Ovary (tissue), 10 donors: ENCODE data around the gene GMPS. TPM values are rescaled to one million over a fixed set of nuclear protein-coding genes. Genes with fewer than 3 reads are reported as not detected.
"Not testable (repeated sequence)": the region's sequence is repeated elsewhere in the genome, so short reads cannot be mapped to it uniquely, and the experiment has no call there.

Experiments
- DNase-seq, 5 donors: peaks; one replicate each; pipeline ENCODE4 v3.0.0-alpha.2; 2019 to 2020
- H3K27ac ChIP-seq, 2 donors: fragments of 200-600 bp; one replicate each; pipeline versions ENCODE4 v1.5.1 to v1.8.0; 2019 to 2022
- H3K27me3 ChIP-seq: fragments of 200-600 bp; one replicate; pipeline ENCODE4 v1.8.0; 2022
- H3K36me3 ChIP-seq: fragments of 200-600 bp; sonication (generic); one replicate; pipeline ENCODE4 v1.5.1; 2019
- H3K4me1 ChIP-seq: one replicate; pipeline ENCODE4 v1.8.1; 2013; ENCODE audit warnings: mild to moderate bottlenecking, moderate library complexity; ENCODE audit not compliant: insufficient read depth
- H3K4me3 ChIP-seq: fragments of 200-600 bp; sonication (generic); one replicate; pipeline ENCODE4 v1.5.1; 2017
- H3K9me3 ChIP-seq, 2 donors: fragments of 200-600 bp in 1 of 2; sonication (generic) in 1 of 2; one replicate each; pipeline versions ENCODE4 v1.5.1 to v1.8.1; 2013 to 2019; ENCODE audit warnings: mild to moderate bottlenecking in 1 of 2, moderate library complexity in 1 of 2
- CTCF ChIP-seq, 3 donors: fragments of 450-650 bp in 2 of 3; fragments of 200-600 bp in 1 of 3; IDR thresholded peaks; one replicate each; pipeline versions ENCODE4 v1.5.1 to v1.8.0; 2016 to 2022; ENCODE audit warnings: antibody characterized with exemption in 3 of 3, mild to moderate bottlenecking in 1 of 3
- EP300 ChIP-seq: sonication (generic); formaldehyde crosslinking; IDR thresholded peaks from one replicate; pipeline ENCODE4 v1.6.1; 2017; ENCODE audit warnings: antibody characterized with exemption
- POLR2A ChIP-seq: fragments of 450-650 bp; IDR thresholded peaks from one replicate; pipeline ENCODE4 v1.6.1; 2017; ENCODE audit warnings: antibody characterized with exemption, mild to moderate bottlenecking, moderate library complexity
- WGBS, 3 donors: extraction: QIAGEN DNeasy Blood & Tissue Kit in 1 of 3; methylation state at CpG; one replicate each; pipeline versions ENCODE4 v1.1.5 to v1.1.7; 2013 to 2017; 5-methylcytosine and 5-hydroxymethylcytosine counted together
- intact Hi-C, 4 donors: fragments of 100-400 bp; cut with DNase I; formaldehyde crosslinking; loops; one replicate each; pipeline versions ENCODE4 v1.11.0 to v1.15.1; 2022 to 2023
- long read RNA-seq, 3 donors: library from polyadenylated mRNA in 2 of 3; unstranded in 2 of 3; transcript quantifications; one replicate each; pipeline ENCODE4 v2.0.0 and lab custom pipeline, GENCODE V29; 2021 to 2026
- polyA plus RNA-seq, 2 donors: library from polyadenylated mRNA; stranded (reverse); fragments of 200-250 nt in 1 of 2; fragments of 350-450 nt in 1 of 2; fragmentation: Illumina TruSeq in 1 of 2; extraction: RNeasy Lipid Tissue Mini Kit (QIAGEN cat#74804) in 1 of 2; gene quantifications; one replicate each; pipeline ENCODE4 v1.2.3, GENCODE V29; 2013 to 2014
- total RNA-seq, 7 donors: library from RNA; depleted of rRNA in 2 of 7; stranded (reverse); fragments of >200 nt in 2 of 7; fragmentation: NEBNext Ultra II Directional in 3 of 7; extraction: Animal tissue kit (Norgen Biotek cat#: 25700) in 3 of 7; gene quantifications; one replicate each; pipeline versions ENCODE4 v1.1.0 to v1.2.4, GENCODE V29; 2016 to 2023
- donor health status: DM: no; HTN: no; CAD: no; lungs with moderate emphysema.
- donor health status: DM: no; HTN: no; CAD: no.
- donor health status: Bipolar disorder and iron deficiency.
- donor health status: DM: yes; HTN: yes; CAD: no.
- donor health status: DM: no; HTN: no; CAD: no.
- donor health status: DM: yes; HTN: yes; CAD: no.

The GMPS gene
- total RNA-seq (10 to 100 TPM; 22.2 to 62.1 (median 48.9) TPM), polyA plus RNA-seq (10 to 100 TPM; 16.2 to 47.2 TPM)
- long read RNA-seq, donor 1, full-length matches to known transcripts: 112 of 149 reads
- long read RNA-seq, donor 1, partial matches to known transcripts: 28 of 149 reads
- long read RNA-seq, donor 1, other reads (novel, unspliced or antisense): 9 of 149 reads
- long read RNA-seq, donor 2, full-length matches to known transcripts: 21 of 46 reads
- long read RNA-seq, donor 2, partial matches to known transcripts: 25 of 46 reads
- long read RNA-seq, donor 2, other reads (novel, unspliced or antisense): 0 of 46 reads
- long read RNA-seq, donor 3, full-length matches to known transcripts: 62 of 69 reads
- long read RNA-seq, donor 3, partial matches to known transcripts: 3 of 69 reads
- long read RNA-seq, donor 3, other reads (novel, unspliced or antisense): 4 of 69 reads

- peak; percentile 35 to 65 (median 40) for TF ChIP-seq CTCF (IDR thresholded peaks at IDR 0.05)
- no peak for TF ChIP-seq EP300
- TF ChIP-seq POLR2A: peak; percentile 65
- peaks cover 2% of the 10 kb centered on the region for H3K4me1 ChIP-seq
- peak within 1 kb of the TSS; percentile 75 for H3K4me3 ChIP-seq
- H3K36me3 ChIP-seq: no peaks in the 10 kb centered on the region
- peak; percentile 93 to 96 (median 94) for DNase-seq
- WGBS, 3 donors: 0% methylated on average over 39 to 82 of the region's 83 CpGs
- H3K27me3 ChIP-seq: no peaks in the 10 kb centered on the region
- intact Hi-C loops: loop anchor here in 1 of 4 donors (2.0 to 5.0 kb wide), 2 partner anchors 16 to 63 kb away; partner anchors contain the start of genes C3orf33 and SLC33A1
- H3K27ac ChIP-seq: peak within 1 kb of the TSS; percentile 96 to 97
- no peaks in the 10 kb centered on the region for H3K9me3 ChIP-seq
Observed at GRCh38 chr3:155870133-155870944, at the start of gene GMPS. Gene GMPS, plus strand, starts transcription at chr3:155870650. Its CDS starts 221 bp downstream, at chr3:155870871.

GRCh38 chr3:155828490-155829098 lies 41.9 kb upstream of the GMPS start:
- intact Hi-C loops, H3K9me3 ChIP-seq, H3K36me3 ChIP-seq, H3K27me3 ChIP-seq, H3K4me3 ChIP-seq, H3K27ac ChIP-seq, H3K4me1 ChIP-seq, DNase-seq: not testable (repeated sequence)
- 89 to 98% (median 93%) methylated on average over 13 of the region's 13 CpGs for WGBS, 3 donors

- intact Hi-C loops: no loop called here
- DNase-seq: no peak
- WGBS, 3 donors: 80 to 81% (median 80%) methylated on average over 9 of the region's 9 CpGs
Observed at GRCh38 chr3:155835341-155836071, 34.9 kb upstream of the GMPS start.

GRCh38 chr3:155843569-155843968 lies 26.9 kb upstream of the GMPS start:
- no peak for TF ChIP-seq EP300
- no peak for TF ChIP-seq POLR2A
- no peak for TF ChIP-seq CTCF (IDR thresholded peaks at IDR 0.05)
- H3K27ac ChIP-seq: no peak overlapping the region
- DNase-seq: no peak
- H3K4me3 ChIP-seq: no peak overlapping the region
- H3K9me3 ChIP-seq: no peaks in the 10 kb centered on the region
- 53 to 65% (median 63%) methylated on average over 1 of the region's 1 CpG for WGBS, 3 donors
- intact Hi-C loops: no loop called here
- no peaks in the 10 kb centered on the region for H3K27me3 ChIP-seq
- peaks cover 3% of the 10 kb centered on the region for H3K4me1 ChIP-seq
- no peaks in the 10 kb centered on the region for H3K36me3 ChIP-seq

More at GRCh38 chr3:155835341-155836071, 34.9 kb upstream of the GMPS start:
- Histone ChIP-seq H3K4me3 (no peak overlapping the region), H3K27me3 (no peaks in the 10 kb centered on the region), H3K27ac (no peak overlapping the region), H3K9me3 (no peaks in the 10 kb centered on the region), H3K36me3 (no peaks in the 10 kb centered on the region), H3K4me1 (no peaks in the 10 kb centered on the region)
- TF ChIP-seq EP300: no peak
- no peak for TF ChIP-seq CTCF (IDR thresholded peaks at IDR 0.05)
- no peak for TF ChIP-seq POLR2A
